SK-N-SH treated with all-trans-retinoic acid at 6 μM for 48 hours (cell line): ENCODE measurements around the gene NFU1.

ENCODE experiments used
- ARNTL ChIP-seq: fragments of 450-650 bp; formaldehyde crosslinking; IDR thresholded peaks from 2 replicates; pipeline ENCODE4 v1.5.0; 2020; ENCODE audit warnings: low read depth, mild to moderate bottlenecking, moderate library complexity, borderline replicate concordance
- ZFP3 ChIP-seq: fragments of 250-450 bp; sonication (Bioruptor Pico); IDR thresholded peaks from 2 replicates; pipeline ENCODE4 v1.5.0; 2020; ENCODE audit warnings: mild to moderate bottlenecking, moderate library complexity
- ZFP30 ChIP-seq: fragments of 450-650 bp; formaldehyde crosslinking; IDR thresholded peaks from 2 replicates; pipeline ENCODE4 v1.5.0; 2022; ENCODE audit warnings: mild to moderate bottlenecking, moderate library complexity
- ZNF8 ChIP-seq: fragments of 450-650 bp; formaldehyde crosslinking; IDR thresholded peaks from 2 replicates; pipeline ENCODE4 v1.5.0; 2020; ENCODE audit warnings: mild to moderate bottlenecking, moderate library complexity
- TF ChIP-seq, protein P1 (sequence below): fragments of 250-450 bp; sonication (Bioruptor Pico); IDR thresholded peaks from 2 replicates; pipeline ENCODE4 v1.8.0; 2020; ENCODE audit warnings: mild to moderate bottlenecking, moderate library complexity, borderline replicate concordance

DNA sequence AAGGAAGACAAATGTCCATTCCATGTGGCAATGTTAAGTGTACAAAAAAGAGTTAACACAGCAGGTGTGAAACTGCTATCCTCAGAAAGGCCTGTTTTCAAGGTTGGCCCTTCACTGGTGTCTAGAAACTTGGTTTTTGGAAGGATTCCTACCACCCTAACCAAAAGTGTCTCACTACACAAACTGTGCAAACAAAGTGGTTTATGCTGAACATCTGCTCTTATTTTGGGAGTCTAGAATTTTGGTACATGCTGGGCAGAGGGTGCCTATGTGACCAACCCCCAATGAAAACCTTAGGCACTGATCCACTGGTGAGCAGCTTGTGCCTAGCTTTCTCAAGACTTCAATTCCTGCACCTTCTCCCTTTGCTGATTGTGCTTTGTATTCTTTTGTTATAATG is 64.5 kb downstream of the NFU1 start:
- TF ChIP-seq ZFP3 (CRISPR knock-in tag) (no peak), ARNTL (no peak), ZNF8 (CRISPR knock-in tag) (no peak), ZFP30 (CRISPR knock-in tag) (no peak)
- TF ChIP-seq, protein P1, sequence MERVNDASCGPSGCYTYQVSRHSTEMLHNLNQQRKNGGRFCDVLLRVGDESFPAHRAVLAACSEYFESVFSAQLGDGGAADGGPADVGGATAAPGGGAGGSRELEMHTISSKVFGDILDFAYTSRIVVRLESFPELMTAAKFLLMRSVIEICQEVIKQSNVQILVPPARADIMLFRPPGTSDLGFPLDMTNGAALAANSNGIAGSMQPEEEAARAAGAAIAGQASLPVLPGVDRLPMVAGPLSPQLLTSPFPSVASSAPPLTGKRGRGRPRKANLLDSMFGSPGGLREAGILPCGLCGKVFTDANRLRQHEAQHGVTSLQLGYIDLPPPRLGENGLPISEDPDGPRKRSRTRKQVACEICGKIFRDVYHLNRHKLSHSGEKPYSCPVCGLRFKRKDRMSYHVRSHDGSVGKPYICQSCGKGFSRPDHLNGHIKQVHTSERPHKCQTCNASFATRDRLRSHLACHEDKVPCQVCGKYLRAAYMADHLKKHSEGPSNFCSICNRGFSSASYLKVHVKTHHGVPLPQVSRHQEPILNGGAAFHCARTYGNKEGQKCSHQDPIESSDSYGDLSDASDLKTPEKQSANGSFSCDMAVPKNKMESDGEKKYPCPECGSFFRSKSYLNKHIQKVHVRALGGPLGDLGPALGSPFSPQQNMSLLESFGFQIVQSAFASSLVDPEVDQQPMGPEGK, result no peak
